Measurements from ENCODE around the gene BTLA.
"Not testable (repeated sequence)": the region's sequence is repeated elsewhere in the genome, so short reads cannot be mapped to it uniquely, and the experiment has no call there.

The BTLA gene, protein sequence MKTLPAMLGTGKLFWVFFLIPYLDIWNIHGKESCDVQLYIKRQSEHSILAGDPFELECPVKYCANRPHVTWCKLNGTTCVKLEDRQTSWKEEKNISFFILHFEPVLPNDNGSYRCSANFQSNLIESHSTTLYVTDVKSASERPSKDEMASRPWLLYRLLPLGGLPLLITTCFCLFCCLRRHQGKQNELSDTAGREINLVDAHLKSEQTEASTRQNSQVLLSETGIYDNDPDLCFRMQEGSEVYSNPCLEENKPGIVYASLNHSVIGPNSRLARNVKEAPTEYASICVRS

DNA sequence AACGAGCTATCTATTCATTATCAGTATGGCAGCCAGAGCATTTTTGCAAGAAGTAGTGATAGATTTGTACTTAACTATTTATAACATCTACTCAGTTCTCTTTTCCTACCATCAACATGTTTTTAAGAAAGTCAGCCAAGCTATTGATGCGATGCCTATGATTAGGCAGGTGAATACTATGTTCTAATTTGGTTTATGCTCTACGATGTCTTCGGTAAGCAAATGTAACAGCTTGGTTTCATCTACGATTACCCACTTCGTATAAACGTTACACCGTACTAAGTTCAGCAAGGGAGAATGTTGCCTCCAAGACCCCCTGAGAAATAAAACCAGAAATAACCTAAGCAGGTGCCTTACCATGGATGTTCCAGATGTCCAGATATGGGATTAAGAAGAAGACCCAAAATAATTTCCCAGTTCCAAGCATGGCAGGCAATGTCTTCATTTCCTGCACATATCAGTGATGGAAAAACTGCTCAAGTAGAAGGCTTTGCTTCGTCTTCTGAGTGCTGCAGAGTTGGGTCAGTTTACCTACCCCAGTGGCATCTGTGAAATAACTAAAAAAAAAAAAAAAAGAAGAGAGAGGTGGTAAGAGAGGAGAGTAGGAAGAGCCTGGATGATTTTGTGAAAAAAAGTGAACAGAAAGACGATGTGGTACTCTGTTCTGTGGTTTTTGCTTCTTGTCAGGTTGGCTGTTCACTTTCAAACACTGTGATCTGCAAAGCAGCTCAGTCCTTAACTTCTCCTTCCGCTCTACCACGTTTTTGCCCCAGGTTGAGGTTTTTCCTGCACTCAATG is at the start of gene BTLA:
Gene BTLA (minus strand): TSS at position 559 of the 798 bp plus-strand sequence. CDS start 114 bp downstream, at position 445.
- no peak for DNase-seq (ENCODE audit: low read depth, low spot score)

DNA sequence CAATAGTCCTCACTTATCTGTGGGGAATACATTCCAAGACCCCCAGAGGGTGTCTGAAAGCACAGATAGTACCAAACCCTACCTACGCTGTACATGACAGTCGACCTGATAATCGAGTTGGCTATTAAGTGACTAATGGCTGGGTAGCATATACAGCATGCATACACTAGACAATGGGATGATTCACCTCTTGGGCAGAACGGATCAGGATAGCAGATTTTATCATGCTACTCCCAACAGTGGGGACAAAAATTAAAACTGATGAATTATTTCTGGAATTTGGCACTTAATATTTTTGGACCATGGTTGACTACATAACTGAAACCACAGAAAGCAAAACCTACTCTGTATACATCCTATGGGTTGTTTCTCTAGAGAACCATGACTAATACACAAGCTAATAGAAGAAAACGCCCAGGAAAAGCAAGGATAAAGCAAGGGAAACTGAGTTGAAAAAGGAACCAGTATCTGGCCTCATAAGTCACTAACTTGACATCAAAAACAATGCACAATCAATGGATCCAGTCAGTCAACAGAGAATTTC is 47.0 kb upstream of the BTLA start:
- no peak for DNase-seq (ENCODE audit: low read depth, low spot score)

DNA sequence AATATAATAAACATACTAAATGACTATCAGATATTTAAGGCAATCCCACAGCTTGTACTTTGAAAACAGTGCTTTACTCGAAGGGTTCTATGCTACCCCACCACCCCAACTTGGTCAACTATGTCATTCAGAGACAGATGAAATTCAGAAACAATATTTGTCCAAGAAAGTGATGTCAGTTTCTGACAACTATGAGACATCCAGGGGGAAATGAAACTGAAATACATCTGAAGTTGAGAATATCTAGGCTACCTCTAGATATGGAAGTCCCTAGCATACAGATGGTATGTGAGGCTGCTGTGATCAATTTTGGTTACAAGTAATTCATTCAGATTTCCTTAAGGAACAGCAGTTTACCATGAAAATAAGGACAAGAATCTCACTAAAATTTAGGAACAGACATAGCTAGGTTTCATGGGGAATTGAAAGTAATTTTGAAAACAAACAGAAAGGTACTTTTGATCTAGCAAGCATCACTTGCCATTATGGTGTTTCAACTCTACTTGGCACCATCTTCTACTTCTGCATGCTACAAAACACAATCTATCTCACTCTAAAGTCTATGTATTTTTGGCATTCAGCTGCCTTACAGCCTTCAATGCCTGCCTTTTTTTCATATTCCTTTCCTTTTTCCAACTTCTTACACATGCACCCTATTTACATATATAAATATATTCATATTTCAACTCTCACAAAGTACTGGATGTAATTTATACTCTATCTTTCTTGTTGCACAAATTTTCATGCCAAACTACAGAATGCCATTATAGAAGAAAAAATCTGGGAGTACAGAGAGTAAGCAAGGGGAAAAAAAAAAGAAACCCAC is 40.8 kb upstream of the BTLA start:
- no peak for DNase-seq (ENCODE audit: low read depth, low spot score)

DNA sequence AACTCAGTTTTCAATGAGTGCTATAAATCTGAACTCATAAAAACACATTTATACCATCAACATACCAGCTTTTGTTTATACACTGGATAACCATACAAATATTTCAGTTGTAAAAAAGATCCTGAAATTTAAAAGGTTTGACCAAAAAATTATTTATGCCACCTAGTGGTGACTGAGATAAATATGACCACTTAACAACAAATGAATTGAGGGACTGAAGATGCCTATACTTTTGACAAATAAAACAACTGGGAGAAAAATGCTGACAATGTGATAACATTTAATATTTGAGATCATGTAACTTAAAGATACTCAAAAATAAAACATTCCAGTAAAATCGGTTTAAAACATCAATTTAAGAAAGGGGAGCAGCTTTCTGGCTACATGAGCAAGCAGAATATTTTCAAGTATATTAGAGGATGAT is 32.1 kb upstream of the BTLA start:
- no peak for DNase-seq (ENCODE audit: low read depth, low spot score)

DNA sequence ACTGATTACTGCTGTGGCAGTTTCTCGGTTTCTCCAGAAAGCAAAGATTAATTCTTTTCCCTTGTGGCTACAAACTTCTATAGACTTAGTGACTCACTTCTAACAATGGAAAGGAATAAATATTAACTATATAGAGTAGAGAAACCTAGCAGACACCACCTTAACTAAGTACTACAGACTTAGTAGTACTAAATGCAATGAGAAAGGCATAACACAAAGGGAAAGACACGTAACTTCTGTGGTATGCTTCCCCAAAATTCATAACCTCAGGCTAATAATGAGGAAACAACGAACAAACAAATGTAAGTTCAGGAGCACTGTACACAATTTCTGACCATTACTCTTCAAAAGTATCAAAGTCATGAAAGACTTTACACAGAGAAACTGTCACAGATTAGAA is 31.3 kb upstream of the BTLA start:
- no peak for DNase-seq (ENCODE audit: low read depth, low spot score)

DNA sequence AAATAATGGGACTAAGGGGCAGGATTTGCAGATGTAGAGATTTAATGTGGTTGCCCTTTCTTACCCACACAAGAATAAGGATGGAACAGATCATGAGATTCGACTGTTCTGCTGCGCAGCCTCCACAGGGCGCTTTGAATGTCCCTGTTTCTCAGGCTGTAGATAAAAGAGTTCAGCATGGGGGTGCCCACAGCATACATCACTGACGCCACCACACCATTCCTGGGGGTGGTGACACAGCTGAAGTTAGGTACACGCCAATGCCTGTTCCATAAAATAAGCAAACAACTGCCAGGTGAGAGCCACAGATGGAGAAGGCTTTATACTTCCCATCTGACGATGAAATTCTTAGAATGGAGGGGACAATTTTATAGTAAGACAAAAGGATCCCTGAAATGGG is 24.9 kb upstream of the BTLA start:
- DNase-seq (ENCODE audit: low read depth, low spot score) = not testable (repeated sequence)

DNA sequence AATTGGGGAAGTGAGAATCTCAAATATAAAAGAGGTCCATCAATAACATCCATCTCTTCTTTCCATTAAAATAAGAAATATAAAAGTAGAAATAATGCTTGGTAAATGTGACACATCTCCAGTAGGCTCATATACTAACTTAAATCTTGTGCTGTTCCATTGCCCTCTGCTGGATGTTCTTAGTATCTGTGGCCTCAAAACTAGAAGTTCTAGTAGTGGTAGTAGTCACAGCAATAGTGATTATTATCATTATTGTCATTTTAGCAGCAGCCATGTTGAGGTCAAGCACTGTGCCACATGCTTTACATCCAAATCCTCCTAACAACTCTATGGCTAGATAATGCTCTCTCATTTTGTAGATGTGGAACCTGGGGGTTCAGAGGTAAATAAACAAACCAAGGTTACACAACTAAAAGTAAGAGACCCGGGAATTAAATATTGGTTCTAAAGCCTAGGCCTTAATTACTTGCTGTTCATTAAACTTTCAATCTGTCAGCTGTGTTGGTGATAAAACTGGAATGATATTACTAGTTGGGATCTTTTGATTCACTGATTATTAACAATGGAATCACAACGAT is 20.2 kb upstream of the BTLA start:
- DNase-seq (ENCODE audit: low read depth, low spot score) = no peak

DNA sequence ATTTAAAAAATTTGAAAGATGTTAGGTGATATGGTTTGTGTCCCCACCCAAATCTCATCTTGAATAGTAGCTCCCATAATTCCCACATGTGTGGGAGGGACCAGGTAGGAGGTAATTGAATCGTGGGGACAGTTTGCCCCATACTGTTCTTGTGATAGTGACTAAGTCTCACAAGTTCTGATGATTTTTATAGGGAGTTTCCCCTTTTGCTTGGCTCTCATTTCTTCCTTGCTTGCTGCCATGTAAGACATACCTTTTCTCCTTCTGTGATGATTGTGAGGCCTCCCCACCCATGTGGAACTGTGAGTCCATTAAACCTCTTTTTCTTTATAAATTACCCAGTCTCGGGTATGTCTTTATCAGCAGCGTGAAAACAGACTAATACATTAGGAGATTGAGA is 19.7 kb upstream of the BTLA start:
- not testable (repeated sequence) for DNase-seq (ENCODE audit: low read depth, low spot score)

DNA sequence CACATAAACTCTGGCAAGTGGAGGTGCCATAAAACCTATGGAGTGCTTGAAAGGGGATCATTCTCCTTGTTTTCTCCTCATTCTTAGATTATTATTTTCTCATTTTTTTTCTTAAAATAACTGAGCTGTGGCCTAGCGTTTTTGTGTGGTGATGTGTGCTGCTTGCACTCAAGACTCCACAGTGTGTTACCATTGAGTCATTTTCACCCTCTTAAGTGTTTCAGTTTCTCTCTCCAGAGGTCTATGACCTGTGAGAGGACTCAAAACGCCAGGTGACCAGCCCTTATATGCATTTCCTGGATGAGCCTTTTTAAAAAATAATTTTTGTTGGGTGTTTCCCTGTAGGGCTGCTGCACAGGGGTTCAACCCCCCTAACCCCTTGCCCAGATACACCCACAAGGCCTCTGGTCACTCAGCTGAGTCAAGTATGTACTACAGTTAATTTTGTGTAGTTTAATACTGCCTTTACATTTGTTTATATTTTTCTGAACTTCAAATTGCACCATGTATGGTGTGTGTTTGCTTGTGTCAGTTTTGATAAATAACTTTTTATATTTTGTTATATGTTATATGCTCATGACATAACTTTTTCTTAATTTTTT is 15.4 kb upstream of the BTLA start:
- DNase-seq (ENCODE audit: low read depth, low spot score) = no peak

DNA sequence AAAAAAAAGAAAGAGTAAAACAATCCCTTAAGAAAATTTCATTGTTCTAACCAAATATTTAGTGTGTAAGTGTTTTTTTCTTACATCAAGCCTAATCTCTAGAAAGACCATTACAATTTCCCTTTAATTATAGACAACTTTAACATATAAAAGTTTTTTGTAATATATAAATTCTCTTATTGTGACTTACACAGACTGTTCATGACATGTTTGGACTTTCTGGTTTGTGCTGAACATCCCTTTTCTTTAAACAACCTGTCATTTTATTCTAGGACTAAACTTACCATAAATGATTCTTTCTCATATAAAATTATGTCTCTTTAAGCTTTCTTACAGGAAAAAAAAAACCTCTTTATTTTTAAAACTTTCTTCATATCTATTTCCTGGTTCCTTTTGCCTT is 13.0 kb upstream of the BTLA start:
- no peak for DNase-seq (ENCODE audit: low read depth, low spot score)

DNA sequence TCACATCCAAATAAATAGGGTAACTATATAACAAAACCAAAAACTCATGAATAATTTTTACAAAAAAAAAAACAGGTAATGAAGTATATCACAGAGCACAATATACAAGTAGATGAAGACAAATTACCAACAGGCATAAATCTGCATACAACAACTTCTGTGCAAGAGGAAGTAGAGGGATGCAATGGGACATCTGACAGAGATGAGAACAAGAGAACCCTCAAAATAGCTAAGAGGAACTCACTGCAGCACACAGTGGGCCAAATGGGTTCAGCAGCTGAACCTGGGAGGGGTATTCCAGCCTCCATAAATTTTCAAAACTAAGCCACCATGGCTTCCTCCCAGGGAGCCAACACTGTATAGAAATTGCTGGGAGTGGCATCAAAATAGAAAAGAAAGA is 9.6 kb upstream of the BTLA start:
- no peak for DNase-seq (ENCODE audit: low read depth, low spot score)

DNA sequence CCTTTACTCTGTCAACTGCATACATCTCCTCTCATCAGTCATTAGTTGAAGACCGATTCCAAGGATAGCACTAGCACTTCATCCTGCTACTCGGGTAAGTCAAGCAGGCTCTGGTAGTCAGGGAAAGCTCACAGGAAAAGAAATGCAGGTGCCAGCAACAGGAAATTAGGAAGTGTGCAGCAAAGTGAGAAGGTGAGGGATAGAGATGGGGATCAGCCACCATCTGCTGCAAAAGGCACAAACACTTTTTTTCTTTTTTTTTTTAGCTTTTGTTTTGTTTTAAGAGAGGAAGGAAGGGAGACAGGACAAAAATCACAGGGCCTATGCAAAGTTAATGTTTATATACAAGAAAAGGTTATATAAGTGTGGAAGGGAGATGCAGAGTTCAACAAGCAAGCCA is 9.0 kb upstream of the BTLA start:
- no peak for DNase-seq (ENCODE audit: low read depth, low spot score)

DNA sequence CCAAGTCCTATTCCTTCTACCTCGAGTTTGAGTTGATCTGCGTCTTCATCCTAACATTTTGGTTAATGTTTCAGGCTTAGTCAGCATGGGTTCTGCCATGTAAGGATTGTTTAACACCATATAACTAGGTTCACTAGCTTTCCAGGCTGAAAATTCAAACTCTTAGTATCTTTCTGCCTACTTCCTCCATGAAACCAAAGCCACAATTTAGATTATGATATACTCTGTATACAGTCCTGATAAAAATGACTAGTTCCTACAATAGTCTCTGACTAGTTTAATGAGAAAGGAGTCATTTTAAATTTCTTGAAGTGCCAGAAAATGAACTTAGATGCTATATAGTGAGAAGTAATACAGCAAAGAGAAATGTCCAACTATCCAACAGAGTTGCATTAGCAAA is 6.6 kb upstream of the BTLA start:
- DNase-seq (ENCODE audit: low read depth, low spot score) = no peak

DNA sequence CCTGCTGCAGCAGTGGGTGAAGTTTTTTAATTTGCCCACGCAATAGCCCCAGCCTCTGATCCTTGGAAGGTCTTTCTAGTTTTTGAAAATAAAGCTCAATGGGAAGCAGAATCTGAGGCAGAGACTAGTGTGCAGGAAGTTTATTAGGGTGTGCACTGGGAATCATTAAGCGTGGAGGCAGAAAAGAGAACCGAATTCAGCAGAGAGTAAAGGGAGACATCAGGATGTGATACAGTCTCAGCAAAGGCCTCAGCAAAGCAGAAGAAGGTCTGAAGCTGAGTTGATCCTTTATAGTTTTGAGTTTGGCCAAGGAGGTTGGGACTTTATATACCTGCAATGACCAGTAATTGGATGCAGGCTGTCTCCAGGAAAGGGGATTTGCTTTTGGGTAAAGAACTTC is 4.9 kb upstream of the BTLA start:
- no peak for DNase-seq (ENCODE audit: low read depth, low spot score)

DNA sequence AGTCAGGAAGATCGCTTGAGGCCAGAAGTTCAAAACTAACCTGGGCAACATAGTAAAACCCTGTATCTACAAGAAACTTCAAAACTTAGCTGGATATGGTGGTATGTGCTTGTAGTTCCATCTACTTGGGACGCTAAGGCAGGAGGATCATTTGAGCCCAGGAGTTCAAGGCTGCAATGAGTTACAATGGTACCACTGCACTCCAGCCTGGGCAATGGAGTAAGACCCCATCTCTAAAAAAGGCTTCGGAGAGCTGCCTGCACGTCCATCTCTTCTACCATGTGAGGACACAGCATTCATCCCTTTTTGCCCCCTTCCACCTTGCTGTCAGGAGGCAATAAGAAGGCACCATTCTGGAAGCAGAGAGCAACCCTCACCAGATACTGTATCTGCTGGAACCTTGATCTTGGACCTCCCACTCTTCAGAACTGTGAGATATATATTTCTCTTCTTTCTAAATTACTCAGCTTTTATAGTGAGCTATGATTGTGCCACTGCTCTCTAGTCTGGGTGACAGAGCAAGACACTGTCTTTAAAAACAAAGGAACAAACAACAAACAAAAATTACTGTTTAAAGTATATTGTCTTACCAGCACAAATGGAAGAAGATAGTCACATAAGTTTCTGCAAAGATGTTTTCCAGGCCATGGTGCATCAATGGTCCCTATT is 4.2 kb upstream of the BTLA start:
- DNase-seq (ENCODE audit: low read depth, low spot score) = no peak

DNA sequence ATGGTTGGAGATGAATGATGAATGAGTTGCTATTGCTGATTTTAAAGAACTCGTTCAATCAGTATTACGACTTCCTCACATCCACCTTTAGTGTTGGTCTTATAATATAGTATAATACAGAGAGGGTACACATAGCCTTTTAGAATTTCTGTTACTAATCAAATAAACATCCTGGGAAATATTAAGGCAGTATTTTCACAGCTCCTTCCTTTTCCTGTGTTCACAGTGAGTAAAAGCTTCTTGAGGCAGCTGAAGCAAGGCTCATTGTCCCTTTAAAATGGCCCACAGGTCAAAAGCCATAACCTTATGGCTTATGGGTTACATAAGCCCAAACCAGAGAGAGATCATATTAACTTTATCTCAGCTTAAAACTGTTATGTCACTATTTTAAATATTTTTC is 1.3 kb upstream of the BTLA start:
- no peak for DNase-seq (ENCODE audit: low read depth, low spot score)

DNA sequence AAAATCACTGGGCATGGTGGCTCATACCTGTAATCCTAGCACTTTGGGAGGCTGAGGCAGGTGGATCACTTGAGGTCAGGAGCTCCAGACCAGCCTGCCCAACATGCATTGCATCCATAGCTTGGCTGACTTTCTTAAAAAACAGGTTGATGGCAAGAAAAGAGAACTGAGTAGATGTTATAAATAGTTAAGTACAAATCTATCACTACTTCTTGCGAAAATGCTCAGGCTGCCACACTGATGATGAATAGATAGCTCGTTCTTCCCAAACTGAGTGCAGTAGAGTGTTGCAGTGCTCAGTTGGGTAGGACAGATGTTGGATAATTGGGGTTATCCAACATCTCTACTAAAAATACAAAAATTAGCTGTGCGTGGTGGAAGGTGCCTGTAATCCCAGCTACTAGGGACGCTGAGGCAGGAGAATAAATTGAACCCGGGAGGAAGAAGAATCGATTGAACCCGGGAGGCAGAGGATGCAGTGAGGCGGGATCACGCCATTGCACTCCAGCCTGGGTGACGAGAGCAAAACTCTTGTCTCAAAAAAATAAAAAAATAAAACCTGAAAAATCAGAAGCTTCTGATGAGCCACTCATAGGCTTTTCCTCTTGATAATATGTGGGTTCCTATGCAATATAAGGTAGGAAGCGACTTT is 1.2 kb downstream of the BTLA start:
- DNase-seq (ENCODE audit: low read depth, low spot score) = no peak

DNA sequence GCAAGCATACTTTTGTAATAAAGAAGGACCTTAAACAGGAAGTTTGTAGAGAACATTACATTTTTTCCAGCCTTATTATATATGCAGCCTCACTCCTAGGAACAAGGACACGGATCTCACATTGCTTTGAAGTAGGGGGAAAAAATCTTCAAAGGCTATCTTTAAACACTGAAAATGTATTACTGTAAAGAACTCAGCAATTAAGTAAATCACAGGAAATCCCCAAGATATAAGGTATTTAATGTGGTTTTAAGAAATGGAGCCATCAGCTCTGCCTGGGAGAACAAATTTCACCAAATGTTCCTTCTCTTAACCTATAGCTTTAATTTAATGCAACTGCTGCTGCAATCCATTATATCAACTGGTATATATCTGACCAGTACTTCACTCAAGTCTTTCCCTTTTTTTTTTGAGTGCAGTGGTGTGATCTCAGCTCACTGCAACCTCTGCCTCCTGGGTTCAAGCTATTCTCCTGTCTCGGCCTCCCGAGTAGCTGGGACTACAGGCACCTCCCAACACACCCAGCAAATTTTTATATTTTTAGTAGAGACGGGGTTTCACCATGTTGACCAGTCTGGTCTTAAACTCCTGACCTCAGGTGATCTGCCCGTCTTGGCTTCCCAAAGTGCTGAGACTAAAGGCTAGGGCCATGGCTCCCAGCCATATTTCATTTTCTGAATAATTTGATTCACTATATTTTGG is 2.8 kb downstream of the BTLA start:
- no peak for DNase-seq (ENCODE audit: low read depth, low spot score)

DNA sequence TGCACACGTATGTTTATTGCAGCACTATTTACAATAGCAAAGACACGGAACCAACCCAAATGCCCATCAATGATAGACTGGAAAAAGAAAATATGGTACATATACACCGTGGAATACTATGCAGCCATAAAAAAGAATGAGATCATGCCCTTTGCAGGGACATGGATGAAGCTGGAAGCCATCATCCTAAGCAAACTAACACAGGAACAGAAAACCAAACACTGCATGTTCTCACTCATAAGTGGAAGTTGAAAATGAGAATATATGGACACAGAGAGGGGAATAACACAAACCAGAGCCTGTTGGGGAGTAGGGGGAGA is 4.9 kb downstream of the BTLA start:
- DNase-seq (ENCODE audit: low read depth, low spot score) = not testable (repeated sequence)

DNA sequence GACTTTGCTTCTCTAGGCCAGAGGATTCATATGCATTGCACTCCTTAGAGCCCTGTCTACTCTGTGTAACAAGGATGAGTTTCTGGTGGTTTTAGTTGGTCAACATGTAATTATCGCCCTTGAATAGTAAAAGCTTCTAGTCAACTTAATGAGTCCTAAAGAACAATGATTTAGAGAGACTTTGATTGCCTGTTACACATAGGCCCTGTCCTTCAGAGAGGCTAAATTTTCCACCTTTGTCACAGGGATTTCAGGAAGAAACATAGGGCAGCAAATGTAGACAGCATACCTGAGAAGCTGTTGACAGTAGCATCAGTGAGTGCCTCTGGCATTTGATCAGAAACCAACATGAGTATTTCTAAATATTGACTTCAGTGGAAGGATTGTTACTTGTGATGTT is 7.1 kb downstream of the BTLA start:
- DNase-seq (ENCODE audit: low read depth, low spot score) = no peak

All from activated CD4-positive, CD25-positive, alpha-beta regulatory T cell treated with anti-CD3 and anti-CD28 coated beads, Interleukin-2, amount 50 U/mL, for 16 hours (primary cell).